Astrocyte of the spinal cord (primary cell): ENCODE results near the gene SERPINB12.

ENCODE experiments used
- DNase-seq: peaks from one replicate; pipeline ENCODE4 v3.0.0; 2011; ENCODE audit warnings: low read depth, low spot score
- H3K4me3 ChIP-seq: 2 replicates; pipeline ENCODE4 v1.5.1; 2011; ENCODE audit warnings: low read depth, mild to moderate bottlenecking, low read length, moderate library complexity
- in situ Hi-C: cut with HindIII; loops from 2 replicates; pipeline ENCODE4 v1.10.0; 2017; ENCODE audit warnings: low sequenced_read_pairs
- TF ChIP-seq, protein P1 (sequence below): IDR thresholded peaks from 2 replicates; pipeline ENCODE4 v1.5.1; 2012; ENCODE audit warnings: low read depth, mild to moderate bottlenecking, low read length, inconsistent platforms

Gene SERPINB12

DNA sequence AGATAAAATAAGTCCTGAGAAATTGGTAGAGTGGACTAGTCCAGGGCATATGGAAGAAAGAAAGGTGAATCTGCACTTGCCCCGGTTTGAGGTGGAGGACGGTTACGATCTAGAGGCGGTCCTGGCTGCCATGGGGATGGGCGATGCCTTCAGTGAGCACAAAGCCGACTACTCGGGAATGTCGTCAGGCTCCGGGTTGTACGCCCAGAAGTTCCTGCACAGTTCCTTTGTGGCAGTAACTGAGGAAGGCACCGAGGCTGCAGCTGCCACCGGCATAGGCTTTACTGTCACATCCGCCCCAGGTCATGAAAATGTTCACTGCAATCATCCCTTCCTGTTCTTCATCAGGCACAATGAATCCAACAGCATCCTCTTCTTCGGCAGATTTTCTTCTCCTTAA lies 54.8 kb downstream of the SERPINB12 start:
- in situ Hi-C loops: no loop called here
- TF ChIP-seq, protein P1, sequence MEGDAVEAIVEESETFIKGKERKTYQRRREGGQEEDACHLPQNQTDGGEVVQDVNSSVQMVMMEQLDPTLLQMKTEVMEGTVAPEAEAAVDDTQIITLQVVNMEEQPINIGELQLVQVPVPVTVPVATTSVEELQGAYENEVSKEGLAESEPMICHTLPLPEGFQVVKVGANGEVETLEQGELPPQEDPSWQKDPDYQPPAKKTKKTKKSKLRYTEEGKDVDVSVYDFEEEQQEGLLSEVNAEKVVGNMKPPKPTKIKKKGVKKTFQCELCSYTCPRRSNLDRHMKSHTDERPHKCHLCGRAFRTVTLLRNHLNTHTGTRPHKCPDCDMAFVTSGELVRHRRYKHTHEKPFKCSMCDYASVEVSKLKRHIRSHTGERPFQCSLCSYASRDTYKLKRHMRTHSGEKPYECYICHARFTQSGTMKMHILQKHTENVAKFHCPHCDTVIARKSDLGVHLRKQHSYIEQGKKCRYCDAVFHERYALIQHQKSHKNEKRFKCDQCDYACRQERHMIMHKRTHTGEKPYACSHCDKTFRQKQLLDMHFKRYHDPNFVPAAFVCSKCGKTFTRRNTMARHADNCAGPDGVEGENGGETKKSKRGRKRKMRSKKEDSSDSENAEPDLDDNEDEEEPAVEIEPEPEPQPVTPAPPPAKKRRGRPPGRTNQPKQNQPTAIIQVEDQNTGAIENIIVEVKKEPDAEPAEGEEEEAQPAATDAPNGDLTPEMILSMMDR: no peak
- no peak for DNase-seq
- no peak overlapping the region for H3K4me3 ChIP-seq

DNA sequence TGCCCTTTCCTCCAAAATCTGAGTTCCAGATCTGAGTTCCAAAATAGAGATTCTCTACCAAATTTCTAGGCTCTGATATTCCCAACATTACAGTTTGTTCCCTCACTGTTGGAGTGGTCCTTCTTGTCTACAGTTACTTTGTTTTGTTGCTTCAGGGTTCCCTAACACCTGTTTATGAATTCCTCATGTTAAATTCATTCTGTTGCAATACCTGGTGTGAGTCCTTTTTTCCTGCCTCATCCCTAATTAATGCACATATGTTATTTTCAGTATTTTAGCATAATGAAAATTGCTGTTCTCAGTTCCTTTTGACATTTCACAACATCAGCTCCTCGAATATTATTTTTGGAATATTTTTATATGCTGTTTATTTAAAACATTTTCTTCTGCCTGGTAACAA lies 61.2 kb downstream of the SERPINB12 start:
- no peak for DNase-seq
- in situ Hi-C loops: no loop called here
- no peak overlapping the region for H3K4me3 ChIP-seq
- TF ChIP-seq, protein P1: no peak

DNA sequence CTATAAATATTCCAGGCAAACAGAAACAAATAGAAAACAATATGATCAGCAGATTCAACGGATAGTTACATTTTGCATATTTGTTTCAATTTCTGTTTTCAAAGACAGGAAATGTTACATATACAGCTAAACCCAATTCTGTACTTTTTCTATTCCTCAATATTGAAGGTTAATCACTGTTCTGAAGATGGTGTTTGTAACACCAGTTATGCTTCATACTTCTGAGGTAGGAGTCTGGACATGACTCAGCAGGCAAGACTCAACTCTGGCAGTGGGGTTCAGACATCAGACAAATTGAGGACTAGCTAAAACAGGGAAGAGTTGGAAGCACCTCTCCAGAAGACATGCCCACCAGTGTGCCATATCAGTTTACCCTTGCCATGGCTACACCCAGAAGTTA lies 61.6 kb downstream of the SERPINB12 start:
- H3K4me3 ChIP-seq: no peak overlapping the region
- TF ChIP-seq, protein P1: no peak
- in situ Hi-C loops: no loop called here
- peak; percentile 6 for DNase-seq

DNA sequence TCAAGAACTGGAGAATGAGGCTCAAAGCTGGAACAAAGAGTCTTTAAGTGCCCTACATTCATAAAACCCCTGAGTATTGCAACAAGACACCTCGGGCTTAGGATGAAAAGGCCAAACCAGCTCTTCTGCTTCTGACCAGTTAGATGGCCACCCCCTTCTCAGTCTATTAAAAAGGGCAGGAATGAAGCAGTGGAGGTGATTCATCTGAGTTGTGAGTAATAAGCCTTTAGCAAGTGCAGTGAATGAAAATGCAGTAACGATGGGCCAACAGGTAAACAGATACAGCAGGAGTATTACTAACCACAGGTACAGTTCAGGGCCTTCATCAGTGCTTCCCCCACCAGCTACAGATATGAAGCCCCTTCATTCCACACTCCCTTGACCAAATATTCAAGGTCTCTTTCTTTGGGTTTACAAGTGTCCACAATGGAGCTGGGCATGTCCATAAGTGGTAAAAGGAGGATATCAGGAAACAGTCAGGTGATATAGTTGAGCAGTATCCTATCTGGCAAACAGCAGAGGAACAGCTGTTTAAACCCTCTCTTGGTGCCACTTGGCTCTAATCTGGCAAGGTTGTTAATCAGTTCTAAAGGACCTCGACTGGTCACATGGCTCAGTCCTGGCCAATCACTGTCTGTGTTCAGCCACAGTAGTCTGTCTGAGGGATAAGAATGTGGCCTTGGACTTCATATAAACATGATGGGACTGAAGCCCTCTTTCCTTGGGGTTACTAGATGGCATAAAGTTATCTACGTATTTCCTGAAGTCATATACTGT lies 62.8 kb downstream of the SERPINB12 start:
- in situ Hi-C loops: no loop called here
- peak; percentile 3 for DNase-seq

DNA sequence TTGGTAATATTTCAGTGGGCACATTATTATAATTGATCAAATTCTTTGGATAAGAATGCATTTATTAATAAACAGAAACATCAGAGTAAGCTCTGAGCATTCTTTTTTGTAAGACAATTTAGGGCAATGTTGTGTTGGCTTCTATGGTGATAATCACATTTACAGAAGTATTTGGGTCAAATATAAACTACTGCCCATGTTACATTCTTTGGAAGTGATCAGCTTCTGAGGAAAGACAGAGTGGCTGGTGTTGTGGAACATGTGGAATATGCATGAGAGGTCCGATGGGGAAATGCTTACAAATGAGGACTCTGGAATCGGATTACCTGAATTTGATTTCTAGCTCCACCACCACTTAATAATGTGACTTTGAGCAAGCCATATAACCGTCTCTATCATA lies 64.4 kb downstream of the SERPINB12 start:
- DNase-seq: no peak
- no peak overlapping the region for H3K4me3 ChIP-seq
- TF ChIP-seq, protein P1: no peak
- in situ Hi-C loops: no loop called here

More for the DNA sequence above, 62.8 kb downstream of the SERPINB12 start:
- TF ChIP-seq, protein P1: no peak
- H3K4me3 ChIP-seq: no peak overlapping the region

DNA sequence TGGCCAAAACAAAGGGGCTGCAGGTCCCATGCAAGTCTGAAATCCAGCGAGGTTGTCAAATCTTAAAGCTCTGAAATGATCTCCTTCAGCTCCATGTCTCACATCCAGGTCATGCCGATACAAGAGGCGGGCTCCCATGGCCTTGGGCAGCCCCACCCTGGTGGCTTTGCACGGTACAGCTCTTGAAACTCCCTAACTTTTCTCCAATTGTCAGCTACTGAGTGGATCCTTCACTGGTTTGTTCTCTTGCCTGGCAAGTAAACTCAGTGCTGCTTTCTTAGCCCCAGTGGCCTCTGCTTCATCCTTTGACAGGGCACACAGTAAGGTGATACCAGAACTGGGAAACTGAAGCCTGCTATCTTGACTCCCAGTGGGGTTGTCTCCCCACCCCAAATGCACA lies 71.3 kb downstream of the SERPINB12 start:
- no peak for DNase-seq
- TF ChIP-seq, protein P1: no peak
- H3K4me3 ChIP-seq: no peak overlapping the region
- in situ Hi-C loops: no loop called here
